Activated T-cell treated with anti-CD3 and anti-CD28 coated beads, Interleukin-2, amount 50 U/mL, for 48 hours (primary cell): ENCODE data around the gene CCL24.
"Not testable (repeated sequence)": the region's sequence is repeated elsewhere in the genome, so short reads cannot be mapped to it uniquely, and the experiment has no call there.

Source experiments
- DNase-seq, 2 experiments: peaks; one replicate each; pipeline ENCODE4 v3.0.0-alpha.2; 2020

The CCL24 gene, protein sequence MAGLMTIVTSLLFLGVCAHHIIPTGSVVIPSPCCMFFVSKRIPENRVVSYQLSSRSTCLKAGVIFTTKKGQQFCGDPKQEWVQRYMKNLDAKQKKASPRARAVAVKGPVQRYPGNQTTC

DNA sequence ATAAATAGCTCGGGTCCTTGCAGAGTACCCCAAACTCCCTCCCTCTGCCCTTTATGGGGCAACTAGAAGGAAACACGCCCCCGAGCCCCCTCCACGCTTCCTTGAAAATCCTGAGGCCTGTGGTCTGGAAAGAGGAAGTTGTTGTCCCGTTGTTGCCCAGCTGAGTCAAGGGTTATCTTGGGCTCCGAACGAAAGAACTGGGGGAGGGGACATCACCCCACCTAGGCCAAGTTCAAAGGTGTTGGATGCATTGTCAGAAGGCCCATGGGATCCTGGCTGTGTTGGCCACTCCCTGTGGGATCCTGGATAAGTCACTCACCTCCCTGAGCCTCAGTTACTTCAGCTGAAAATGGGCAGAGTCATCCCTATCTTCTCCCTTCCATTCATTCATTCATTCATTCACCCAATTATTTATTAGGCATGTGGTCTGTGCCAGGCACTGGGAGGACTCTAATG, at the start of gene CCL24:
Gene CCL24, minus strand, starts transcription at position 26 of the 456 bp plus-strand sequence. CDS start 91 bp downstream, outside the sequence.
- no peak for DNase-seq

DNA sequence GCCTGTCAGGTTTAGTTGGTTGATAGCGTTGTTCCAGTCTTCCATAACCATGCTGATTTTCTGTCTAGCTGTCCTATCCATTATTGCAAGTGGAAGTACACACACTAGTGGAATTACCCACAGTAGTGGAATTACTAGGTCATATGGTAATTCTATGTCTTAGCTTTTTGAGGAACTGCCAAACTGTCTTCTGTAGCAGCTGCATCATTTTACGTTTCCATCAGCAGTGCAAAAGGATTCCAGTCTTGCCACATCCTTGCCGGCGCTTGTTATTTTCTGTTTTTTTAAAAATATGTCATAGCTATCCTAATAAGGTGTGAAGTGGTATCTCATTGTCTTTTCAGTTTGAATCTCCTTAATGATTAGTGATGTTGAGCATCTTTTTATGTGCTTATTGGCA, 48.0 kb upstream of the CCL24 start:
- DNase-seq = no peak

DNA sequence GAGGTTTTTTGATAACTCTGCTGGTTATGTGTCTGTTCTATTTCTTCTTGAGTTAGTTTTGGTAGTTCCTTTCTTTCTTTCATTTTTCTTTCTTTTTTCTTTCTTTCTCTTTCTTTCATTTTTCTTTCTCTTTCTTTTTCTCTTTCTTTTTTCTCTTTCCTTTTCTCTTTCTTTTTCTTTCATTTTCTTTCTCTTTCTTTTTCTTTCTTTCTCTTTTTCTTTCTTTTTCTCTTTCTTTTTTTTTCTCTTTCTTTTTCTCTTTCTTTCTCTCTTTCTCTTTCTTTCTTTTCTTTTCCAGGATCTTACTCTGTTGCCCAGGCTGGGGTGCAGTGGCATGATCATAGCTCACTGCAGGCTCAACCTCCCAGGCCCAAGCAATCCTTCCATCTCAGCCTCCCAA, 44.8 kb upstream of the CCL24 start:
- no peak for DNase-seq

DNA sequence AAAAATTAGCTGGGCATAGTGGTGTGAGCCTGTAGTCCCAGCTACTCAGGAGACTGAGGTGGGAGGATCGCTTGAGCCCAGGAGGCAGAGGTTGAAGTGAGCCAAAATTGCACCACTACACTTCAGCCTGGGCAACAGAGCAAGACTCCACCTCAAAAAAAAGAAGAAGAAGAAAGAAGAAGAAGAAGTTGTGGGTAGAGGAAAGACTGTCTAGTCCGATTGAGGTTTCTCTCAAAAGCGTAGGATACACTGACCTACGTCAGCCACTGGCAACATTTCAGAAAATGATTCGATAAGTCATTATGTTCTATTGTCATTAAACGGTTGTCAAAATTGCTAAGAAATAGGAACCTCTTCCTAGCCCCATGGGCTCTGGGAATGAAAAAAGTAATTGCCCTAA, 42.9 kb upstream of the CCL24 start:
- no peak for DNase-seq

DNA sequence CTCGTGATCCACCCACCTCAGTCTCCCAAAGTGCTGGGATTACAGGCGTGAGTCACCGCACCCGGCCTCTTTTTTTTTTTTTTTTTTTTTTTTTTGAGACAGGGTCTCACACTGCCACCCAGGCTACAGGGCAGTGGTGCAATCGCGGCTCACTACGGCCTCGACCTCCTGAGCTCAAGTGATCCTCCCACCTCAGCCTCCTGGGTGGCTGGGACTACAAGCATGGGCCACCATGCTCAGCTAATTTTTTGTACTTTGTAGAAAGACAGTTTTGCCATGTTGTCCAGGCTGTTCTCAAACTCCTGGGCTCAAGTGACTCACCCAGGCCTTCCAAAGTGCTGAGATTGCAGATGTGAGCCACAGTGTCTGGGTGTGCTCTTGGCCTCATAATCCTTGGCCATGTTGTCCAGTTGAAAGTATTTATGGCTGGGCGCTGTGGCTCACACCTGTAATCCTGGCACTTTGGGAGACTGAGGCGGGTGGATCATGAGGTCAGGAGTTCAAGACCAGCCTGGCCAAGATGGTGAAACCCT, 41.3 kb upstream of the CCL24 start:
- DNase-seq = not testable (repeated sequence)

DNA sequence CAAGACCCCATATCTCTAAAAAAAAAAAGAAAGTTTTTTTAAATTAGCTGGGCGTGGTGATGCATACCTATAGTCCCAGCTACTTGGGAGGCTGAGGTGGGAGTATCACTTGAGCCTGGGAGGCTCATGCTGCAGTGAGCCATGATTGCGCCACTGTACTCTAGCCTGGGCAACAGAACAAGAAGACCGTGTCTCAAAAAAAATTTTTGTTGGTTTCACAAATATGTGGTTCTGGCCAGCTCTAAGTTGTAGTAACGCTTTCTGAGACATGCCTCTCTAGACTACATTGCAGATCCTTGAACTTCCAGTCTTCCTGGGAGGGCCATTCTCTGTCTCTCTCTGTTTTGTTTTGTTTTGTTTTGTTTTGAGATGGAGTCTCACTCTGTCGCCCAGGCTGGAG, 40.6 kb upstream of the CCL24 start:
- DNase-seq = no peak

DNA sequence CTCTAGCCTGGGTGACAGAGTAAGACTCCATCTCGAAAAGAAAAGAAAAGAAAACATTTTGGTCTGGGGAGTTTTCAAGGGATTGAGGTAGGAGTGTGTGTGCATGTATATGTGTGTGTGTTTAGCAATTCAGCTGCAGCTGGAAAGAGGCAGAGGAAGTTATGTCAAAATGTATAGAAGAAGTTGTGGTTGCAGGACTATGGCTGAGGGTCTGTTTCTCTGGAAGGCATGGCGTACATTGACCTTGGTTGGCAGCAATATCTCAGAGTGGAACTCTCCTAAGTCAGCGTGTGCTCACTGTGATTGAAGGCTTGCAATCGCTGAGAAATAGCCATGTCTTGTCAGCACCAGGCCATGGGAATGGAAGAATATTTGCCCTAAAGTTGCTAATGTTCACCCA, 36.6 kb upstream of the CCL24 start:
- no peak for DNase-seq

DNA sequence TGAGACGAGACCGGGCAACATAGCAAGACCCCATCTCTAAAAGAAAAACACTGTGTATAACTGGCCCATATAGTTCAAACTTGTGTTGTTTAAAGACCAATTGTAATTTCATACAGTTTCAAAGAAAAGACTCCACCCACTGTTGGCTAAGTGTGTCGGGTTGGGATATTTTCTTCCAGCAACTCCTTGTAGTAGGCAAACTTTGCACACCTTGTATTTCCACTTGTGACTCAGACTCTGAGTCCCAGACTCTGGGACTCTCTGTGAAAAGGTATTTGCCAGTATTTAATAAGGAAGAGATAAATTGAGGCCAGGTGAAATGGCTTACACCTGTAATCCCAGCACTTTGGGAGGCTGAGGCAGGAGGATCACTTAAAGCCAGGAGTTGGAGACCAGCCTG, 36.0 kb upstream of the CCL24 start:
- no peak for DNase-seq

DNA sequence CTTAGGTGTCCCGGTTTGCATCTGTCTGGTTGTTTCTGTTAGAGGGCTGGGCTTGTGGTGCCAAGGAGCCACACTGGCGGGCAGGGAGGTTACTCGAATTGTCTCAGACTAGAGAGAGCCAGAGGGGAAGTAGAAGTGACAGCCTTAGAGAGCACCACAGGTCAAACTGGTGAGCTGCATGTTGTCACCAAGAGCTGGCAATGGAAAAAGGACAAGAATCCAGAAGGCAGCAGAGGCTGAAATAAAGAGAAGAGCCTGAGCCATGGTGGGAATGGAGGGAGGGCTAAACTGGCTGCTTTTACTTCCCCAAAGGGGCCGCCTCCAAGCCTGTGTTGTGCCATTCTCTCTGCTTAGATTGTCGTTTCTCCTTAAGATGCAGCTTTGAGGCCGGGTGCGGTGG, 34.1 kb upstream of the CCL24 start:
- DNase-seq = no peak

DNA sequence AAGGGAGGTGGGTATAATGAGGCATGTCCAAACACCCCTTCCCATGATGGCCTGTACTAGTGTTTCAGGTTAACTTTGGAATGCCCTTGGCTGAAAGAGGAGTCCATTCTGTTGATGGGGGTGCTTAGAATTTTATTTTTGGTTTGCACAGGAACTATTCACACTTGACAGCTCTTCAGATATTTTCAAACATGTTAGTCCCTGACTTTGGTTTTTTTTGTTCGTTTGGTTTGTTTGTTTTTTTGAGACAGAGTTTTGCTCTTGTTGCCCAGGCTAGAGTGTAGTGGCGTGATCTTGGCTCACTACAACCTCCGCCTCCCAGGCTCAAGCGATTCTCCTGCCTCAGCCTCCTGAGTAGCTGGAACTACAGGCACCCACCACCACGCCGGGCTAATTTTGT, 31.5 kb upstream of the CCL24 start:
- DNase-seq = not testable (repeated sequence)

DNA sequence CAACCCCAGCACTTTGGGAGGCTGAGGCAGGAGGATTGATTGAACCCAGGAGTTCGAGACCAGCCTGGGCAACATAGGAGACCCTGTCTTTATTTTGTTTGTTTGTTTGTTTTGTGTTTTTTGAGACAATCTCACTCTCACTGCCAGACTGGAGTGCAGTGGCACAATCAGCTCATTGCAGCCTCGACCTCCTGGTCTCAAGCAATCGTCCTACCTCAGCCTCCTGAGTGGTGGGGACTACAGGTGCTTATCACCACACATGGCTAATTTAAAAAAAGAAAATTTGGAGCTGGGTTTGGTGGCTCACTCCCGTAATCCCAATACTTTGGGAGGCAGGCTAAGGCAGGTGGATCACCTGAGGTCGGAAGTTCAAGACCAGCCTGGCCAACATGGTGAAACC, 30.6 kb upstream of the CCL24 start:
- no peak for DNase-seq

DNA sequence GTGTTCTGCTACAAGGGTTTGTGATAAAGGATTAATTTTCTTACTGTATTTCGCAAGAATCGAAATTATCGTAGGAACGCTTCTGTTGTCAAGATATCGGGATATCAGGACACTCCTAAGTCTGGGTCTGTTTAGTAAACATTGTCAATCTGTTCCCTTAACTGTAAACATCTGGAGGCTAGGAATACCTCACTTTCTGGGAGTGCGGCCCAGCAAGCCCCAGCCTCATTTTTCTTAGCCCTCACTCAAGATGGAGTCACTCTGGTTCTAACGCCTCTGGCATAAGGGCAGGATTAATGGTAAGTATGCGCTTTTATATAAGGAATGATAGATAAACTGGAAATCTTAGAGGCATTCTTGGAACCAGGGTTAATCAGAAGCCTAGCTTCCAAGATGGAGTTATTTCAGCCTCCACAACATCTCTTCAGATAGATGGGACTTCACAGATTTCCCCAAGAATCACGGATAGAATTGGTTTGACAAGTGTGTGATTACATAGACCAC, 30.1 kb upstream of the CCL24 start:
- no peak for DNase-seq

DNA sequence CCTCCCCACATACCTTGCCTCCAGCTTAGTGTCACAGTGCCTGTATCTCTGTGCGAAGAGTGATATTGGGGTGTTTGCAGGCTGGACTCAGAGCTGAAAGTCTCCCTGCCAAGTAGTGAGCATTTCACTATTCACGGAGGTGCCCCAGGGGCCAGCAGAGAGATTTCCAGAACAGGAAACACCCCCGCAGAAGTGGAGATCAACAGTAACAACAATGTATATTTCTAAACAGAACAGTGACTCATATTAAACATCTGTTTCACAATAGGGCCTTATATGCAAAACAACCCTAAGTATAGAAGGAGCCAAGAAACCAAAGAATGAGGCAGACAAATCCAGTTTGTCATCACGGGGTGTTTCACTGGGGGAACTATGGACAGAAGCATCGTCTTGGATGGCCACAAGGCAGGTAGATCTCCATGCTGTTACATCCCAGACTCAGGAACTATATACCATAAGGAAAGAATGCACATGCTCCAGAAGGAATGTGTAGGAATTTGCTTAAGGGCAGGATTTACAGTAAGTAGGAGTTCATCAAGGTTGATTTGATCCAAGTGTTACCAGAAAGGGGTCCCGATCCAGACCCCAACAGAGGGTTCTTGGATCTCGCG, 29.3 kb upstream of the CCL24 start:
- DNase-seq = peak; percentile 43 to 60

DNA sequence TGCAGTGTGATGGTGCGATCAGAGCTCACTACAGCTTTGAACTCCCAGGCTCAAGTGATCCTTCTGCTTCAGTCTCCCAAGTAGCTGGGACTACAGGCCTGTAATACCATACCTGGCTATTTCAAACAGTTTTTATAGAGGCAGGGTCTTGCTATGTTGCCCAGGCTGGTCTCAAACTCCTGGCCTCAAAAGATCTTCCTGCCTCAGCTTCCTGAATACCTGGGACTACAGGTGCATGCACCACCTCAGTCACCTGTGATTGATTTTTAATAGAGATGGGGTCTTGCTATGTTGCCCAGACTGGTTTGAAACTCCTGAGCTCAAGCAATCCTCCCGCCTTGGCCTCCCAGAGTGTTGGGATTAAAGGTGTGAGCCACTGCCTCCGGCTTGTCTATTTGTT, 26.4 kb upstream of the CCL24 start:
- DNase-seq = no peak

DNA sequence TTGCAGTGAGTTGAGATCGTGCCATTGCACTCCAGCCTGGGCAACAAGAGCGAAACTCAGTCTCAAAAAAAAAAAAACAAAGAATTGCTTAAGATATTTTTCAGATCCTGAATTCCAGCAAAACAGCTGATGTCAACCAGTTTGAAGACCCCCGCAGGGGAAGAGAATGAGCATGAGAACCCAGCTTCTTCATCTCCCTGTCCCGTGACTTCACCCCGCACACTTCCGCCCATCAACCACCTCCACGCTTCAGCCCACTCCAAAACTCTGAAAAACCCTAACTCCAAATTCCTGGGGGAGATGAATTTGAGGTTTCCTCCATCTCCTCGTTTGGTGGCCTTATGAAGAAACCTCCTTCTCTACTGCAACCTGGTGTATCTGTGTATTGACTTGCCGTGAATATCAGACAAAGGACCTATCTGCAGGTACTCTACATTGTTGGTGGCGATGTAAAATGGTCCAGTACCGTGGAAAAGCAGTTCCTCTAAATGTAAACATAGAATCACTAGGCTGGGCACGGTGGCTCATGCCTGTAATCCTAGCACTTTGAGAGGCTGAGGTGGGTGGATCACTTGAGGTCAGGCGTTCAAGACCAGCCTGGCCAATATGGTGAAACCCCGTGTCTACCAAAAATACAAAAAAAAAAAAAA, 24.8 kb upstream of the CCL24 start:
- not testable (repeated sequence) for DNase-seq

DNA sequence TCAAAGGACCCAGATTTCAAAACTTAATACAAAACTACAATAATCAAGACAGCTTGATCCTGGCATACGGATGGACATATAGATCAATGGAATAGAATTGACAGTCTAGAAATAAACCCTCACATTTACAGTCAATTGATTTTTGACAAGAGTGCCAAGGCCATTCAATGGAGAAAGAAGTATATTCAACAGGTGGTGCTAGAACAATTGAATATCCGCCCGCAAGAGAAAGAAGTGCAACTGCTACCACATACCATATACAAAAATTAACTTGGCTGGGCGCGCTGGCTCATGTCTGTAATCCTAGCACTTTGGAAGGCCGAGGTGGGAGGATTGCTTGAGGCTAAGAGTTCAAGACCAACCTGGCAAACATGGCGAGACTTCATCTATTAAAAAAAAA, 23.2 kb upstream of the CCL24 start:
- DNase-seq = no peak

DNA sequence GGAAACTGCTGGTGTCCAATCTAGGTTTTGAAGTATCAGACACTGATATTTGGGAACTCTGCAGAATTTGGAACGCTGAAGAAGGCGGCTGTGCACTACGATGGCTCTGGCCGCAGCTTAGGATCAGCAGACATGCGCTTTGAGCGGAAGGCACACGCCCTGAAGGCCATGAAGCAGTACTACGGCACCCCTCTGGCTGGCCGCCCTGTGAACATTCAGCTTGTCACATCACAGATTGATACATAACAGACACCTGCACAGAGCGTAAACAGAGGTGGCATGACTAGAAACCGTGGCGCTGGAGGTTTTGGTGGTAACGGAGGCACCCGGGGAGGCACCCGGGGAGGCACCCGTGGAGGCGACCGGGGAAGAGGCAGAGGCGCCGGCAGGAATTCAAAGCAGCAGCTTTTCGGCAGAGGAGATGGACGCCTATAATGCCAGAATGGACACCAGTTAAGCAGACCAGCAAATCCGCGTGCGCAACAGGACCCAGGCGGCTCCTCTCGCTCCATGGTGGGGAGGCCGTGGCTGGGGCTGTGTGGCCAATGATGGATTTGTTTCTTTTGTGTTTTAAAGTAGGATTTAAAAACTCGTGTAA, 22.2 kb upstream of the CCL24 start:
- no peak for DNase-seq

DNA sequence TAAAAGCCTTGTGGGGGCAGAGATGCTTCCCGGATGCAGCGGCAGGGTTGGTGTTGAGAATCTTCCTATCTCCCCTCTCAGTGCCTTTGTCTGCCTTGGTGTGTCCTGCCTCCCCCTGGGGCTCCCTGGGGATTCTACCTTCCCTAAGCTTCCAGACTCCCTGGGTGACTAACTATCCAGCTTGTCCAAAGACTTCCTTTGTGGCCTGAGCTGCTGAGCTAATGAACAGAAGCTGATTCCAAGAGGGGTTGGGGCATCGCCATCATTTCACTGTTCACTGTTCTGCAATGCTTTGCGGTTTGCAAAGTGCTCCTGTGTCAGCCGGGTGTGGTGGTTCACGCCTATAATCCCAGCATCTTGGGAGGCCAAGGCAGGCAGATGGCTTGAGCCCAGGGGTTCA, 20.1 kb upstream of the CCL24 start:
- not testable (repeated sequence) for DNase-seq

DNA sequence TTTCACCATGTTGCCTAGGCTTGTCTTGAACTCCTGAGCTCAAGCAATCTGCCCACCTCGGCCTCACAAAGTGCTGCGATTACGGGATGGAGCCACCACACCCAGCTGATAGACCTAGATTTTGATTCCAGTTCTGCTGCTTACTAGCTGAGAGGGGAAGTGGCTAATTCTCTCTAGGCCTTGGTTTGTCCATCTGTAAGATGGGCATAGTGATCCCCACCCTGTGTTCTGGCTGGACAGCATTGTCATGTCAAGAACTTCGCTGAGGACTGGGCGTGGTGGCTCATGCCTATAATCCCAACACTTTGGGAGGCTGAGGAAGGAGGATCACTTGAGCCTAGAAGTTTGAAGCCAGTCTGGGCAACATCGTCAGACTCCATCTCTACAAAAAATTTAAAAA, 17.4 kb upstream of the CCL24 start:
- no peak for DNase-seq

DNA sequence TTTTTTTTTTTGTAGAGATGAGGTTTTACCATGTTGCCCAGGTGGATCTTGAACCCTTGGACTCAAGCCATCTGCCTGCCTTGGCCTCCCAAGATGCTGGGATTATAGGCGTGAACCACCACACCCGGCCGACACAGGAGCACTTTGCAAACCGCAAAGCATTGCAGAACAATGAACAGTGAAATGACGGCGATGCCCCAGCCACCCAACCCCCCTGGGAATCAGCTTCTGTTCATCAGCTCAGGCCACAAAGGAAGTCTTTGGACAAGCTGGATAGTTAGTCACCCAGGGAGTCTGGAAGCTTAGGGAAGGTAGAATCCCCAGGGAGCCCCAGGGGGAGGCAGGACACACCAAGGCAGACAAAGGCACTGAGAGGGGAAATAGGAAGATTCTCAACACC, 16.1 kb upstream of the CCL24 start:
- not testable (repeated sequence) for DNase-seq

DNA sequence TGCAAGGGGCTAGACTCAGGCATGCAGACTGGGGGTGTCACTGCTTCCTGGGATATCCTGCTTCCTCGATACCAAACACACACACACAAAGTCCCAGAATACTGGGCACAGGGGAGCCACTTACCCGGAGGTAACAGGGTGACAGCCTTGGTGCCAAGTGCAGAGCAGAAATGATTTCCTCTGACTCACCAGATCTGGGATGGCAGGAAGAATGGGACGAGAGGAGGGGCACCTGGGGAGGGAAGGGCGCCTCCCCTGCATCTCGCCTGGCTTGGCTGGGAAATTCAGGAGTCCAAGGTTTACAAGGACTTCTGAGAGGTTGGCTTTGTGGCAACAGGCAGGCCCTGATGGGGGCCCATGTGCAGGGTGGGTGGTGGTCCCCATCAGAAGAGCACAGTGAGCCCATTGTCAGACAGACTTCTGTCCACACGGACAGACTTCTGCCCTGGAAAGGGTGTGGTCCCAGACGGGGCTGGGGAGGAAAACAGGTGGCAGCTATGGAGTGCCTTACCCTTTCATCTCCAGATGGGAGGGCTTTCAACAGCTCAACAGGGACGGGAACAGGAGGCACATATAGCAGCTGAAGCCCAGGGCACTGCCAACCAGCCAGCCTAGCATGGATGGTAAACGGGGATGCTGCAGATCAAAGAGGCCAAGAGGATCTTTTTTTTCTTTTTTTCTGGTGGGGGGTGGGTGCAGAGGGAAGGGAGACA, 9.7 kb upstream of the CCL24 start:
- DNase-seq = no peak

DNA sequence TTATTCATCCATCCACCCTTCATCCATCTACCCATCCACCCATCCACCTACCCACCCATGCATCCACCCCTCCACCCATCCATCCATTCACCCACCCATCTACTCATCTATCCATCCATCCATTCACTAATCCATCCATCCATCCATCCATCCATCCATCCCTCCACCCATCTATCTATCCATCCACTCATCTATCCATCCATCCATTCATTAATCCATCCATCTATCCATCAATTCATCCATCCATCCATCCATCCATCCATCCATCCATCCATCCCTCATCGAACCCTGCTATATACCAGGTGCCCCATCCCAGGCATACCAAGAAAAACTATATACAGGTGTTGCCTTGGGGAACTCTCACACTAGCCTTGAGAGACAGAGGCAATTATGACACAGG, 7.1 kb upstream of the CCL24 start:
- no peak for DNase-seq

DNA sequence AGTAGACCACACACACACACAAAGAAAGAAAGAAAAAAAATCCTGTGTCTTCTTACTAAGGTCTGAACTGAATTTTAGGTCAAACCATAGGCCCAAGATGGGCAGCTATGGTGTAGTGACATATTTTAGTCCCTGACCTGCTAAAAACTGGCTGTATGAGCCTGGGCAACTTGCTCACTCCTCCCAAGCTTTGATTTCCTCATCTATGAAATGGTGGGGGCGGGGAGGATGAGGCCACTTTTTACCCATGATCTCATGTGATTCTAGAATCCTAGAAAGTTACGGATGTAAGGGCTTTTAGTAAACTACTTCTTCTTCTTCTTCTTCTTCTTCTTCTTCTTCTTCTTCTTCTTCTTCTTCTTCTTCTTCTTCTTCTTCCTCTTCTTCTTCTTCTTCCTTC, 6.1 kb upstream of the CCL24 start:
- DNase-seq = no peak
